Left cardiac atrium (tissue), 4 donors: ENCODE measurements around the gene MACROD2. TPM values are rescaled to one million over a fixed set of nuclear protein-coding genes. Genes with fewer than 3 reads are reported as not detected.
"Not testable (repeated sequence)": the region's sequence is repeated elsewhere in the genome, so short reads cannot be mapped to it uniquely, and the experiment has no call there.

Experiments used
- ATAC-seq, 2 donors: fragments of 200-7000 bp; cut with Tn5 transposase; one replicate each; pipeline ENCODE4 v1.9.1; 2020; ENCODE audit warnings: mild to moderate bottlenecking in 2 of 2, moderate library complexity in 2 of 2
- DNase-seq: peaks from one replicate; pipeline ENCODE4 v3.0.0-alpha.2; 2020
- intact Hi-C, 2 donors: fragments of 100-400 bp; cut with DNase I; formaldehyde crosslinking; loops; one replicate each; pipeline versions ENCODE4 v1.14.1 to v1.15.1; 2022 to 2023
- total RNA-seq, 2 donors: library from RNA; stranded (reverse); fragmentation: NEBNext Ultra II Directional; extraction: Animal tissue kit (Norgen Biotek cat#: 25700); gene quantifications; one replicate each; pipeline ENCODE4 v1.2.1, GENCODE V29; 2021
- donor health status: DM: no; HTN: yes; CAD: no.
- donor health status: DM: no; HTN: yes; CAD: no; lungs with severe emphysema.
- donor health status: DM: yes; HTN: yes; CAD: no.
- donor health status: Dilated cardiomyopathy.

MACROD2 gene
- total RNA-seq, 2 donors from 2014 or later, result 1.3 to 2.6 TPM

DNA sequence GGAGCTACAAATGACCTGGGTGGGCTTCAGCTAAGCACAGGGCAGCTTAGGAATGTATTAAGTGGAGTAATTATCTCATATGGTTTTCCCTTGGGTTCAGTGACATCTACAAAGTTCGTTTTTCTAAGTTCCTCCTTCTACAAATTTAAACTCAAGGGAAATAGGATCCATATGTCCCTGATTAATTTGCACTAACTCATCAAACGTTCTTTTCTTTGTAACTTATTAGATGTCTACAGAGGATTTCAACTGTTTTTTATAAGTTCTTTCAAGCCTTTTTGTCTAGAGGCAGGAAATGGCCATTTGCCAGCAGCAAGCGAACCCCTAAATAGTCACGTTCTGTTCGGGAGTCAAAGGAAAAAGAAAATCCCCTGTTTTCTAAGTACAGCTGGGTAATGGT, 1517.6 kb downstream of the MACROD2 start:
- intact Hi-C loops, result no loop called here
- ATAC-seq, result no peak
- DNase-seq, result no peak

DNA sequence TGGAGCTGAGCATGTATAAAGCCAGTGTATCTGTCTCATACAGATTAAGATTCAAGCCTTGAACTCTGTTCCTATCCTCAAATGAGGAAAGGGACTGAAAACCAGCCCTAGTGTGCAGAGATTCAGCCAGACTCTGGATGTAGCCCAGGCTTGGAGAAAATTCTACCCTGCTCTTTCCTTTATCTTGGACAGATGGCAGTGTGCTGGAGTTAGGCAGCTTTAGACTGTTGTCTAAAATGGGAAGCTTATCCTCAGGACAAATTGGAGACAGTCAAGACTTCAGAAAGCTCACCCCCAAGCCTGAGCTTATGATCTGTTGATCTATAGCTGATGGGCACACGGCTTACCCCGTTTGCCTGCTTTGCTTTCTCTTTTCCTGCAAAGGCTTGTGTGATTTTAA, 1520.4 kb downstream of the MACROD2 start:
- intact Hi-C loops, result no loop called here
- DNase-seq (no peak), ATAC-seq (no peak)

DNA sequence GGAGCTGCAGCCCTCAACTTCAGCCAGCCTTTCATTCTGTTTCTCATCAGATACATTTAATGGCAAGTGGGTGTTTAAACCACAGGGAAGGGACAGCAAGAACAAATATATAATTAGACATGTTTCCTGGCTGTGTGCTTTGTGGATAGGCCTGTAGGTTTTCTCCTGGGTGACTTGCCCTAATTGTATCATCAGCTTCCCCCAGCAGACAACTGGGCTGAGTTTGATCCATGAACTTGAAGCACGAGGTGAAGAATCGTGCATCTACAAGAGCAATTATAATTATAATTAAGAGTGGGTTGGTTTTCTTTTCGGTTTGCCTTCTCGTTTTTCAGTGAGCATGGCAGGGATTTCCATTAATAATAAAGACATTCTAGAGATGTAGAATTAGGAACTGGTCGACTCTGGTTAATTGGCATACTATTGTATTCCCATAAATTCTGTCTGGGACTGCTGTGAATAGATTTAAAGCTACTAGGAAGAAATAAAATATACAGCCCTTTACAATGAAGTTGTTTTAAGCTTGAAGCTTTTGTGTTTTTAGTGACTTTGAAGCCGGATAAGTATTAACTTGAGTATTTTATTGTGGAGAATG, 1525.7 kb downstream of the MACROD2 start:
- ATAC-seq, result no peak
- no peak for DNase-seq
- intact Hi-C loops, result no loop called here

DNA sequence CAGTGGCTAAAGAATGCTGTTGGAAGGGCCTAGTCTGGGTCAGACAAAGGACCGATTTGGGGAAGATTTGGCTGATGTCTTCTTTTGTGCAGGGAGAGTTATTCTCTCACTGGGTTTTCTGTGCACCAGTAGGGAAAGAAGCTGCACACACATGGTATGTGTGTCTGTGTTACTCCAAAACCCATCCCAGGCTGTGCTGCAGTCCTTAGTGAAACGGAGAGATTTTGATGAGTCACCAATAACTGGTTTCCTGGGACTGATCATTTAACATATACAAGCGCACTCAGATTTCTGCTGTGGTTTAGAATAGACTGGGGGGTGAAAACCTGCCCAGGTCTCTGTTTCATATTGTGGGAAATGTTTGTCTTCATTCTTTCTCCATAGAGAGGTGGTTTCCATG, 1528.1 kb downstream of the MACROD2 start:
- intact Hi-C loops, result no loop called here
- no peak for DNase-seq
- no peak for ATAC-seq

DNA sequence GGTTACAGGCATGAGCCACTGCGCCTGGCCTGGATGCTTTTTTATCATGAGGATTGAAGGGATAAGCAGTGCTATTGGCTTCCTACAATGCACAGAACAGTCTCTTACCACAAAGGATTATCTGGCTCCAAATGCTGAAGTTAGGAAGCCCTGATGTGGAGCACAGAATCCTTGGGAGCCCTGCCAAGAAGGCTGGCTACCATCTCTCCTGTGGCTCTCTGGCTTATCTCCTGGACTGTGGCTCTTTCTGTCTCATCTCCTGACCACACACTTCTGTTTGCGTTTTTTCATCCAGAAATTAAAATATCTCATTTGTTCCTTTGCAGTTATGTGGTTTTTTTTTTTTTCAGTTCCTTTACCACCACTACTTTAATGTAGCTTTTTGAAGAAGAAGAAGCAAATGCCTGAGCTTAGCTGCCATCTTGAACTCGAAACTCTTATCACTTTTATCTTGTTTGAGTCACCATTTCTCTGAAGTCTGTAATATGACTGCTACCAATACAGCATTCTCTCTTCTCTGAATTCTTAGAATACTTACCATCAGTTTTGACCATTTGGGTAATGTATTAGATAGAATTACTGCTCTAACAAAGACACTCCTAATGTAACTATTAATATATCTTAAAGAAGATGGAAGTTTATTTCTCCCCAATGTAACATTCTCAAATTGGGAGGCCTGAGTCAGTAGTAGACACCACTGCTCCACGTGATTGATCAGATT, 1533.2 kb downstream of the MACROD2 start:
- ATAC-seq (no peak), DNase-seq (no peak)
- intact Hi-C loops, result no loop called here

DNA sequence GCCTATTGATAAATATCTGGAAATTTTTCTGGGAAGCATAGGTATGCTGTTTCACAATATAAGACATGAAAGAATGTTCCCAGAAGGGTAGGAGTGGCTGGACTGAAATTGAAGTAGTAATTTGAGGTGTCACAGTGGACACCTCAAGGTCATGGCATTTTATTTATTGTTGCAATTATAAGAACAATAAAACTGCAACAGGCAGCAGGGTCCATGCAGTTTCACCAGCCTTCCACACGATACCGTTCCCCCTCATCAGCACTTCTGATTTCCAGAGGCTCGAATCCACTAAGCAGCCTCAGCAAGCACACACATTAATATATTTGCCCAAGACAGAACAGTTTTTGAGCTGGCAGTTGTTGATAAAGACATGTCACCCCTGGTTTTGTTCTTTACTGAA, 1540.5 kb downstream of the MACROD2 start:
- no peak for DNase-seq
- intact Hi-C loops, result no loop called here
- no peak for ATAC-seq

DNA sequence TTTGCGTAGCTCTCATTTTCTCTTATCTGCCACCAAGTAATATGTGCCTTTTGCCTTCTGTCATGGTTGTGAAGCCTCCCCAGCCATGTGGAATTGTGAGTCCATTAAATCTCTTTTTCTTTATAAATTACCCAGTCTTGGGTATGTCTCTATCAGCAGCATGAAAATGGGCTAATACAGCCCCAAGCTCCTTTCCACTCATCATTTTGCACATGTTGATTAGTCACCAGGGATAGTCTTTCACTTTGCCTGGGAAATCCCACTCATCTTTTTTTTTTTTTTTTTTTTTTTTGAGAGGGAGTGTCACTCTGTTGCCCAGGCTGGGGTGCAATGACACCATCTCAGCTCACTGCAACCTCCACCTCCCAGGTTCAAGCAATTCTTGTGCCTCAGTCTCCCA, 1541.9 kb downstream of the MACROD2 start:
- ATAC-seq, DNase-seq, intact Hi-C loops: not testable (repeated sequence)

DNA sequence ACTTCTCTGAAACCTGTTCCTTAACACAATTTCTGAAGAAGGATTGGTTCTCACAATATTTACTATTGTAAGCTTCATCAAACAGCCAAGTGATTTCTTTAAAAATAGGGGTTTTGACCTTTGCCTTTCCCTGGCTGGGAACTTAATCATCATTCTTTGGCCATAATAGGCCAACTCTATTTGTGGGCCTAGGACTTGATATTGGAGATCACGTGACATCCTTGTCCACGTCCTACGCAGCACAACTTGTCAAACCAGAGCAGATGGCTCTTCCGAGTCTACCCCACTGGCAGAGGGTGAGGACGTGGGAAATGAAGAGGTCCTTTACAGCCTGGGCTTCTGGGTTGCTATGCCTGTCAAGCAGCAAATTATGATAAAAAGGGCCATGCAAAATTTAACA, 1547.3 kb downstream of the MACROD2 start:
- DNase-seq (no peak), ATAC-seq (no peak)
- intact Hi-C loops, result no loop called here

DNA sequence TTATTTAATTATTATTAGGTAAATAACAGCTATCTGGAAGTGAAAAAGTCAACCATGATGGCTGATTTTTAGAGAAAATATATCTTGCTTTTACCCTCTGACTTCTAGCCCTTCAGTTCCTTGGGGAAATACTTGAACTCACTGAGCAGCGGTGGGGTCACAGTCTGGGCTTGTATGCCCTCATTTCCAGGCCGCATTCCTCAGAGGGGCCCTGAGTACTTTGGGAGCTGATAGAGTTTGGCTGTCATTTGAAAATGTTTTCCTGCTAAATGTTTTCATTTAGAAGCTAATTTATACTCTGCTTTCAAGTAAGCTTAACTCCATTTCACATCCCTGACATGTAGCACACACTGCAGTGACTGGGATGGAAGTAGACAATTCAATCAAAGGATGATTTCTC, 1549.4 kb downstream of the MACROD2 start:
- intact Hi-C loops, result no loop called here
- ATAC-seq (no peak), DNase-seq (no peak)

DNA sequence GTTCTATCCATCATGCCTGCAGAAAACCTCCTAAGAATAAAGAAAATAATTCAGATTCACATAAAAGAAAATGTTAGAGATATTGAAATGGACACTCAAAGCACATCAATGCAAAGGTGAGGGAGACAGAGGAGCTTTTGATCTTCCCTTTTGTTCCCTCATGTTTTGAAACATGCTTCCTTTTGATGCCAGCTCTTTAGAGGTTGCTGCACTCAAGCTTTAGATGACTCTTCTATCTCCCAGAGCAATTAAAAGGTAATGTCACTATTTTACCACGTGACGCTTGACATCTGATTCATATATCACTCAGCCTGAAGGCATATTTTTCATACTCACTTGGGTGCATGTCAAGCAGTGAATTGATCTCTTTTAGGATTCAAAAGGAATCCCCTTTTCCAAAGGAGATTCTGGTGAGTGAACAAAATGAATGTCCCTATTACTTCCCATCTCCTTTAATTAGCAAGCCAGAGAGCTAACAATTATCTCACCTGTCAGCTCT, 1551.3 kb downstream of the MACROD2 start:
- DNase-seq, result no peak
- ATAC-seq, result no peak

DNA sequence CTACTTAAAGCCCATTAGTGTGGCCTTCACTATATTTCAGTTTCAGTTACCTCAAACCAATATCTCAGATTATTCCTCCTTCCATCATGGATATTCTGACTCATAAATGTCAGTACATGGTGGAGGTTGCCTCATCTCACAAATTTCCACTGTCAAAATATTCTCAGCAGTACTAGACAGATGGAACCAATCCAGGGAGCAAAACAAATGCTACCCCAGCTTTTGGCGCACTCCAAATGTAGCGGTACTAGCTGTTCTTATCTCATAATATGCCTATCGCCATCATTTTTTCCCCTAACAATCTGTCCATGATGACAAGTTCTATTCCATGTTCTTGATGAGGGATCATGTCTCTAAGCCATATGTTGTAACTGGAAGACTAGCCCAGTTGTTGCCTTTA, 1551.8 kb downstream of the MACROD2 start:
- intact Hi-C loops, result no loop called here
- no peak for DNase-seq
- peak in 1 of 2 donors; percentile 51 for ATAC-seq

More for the DNA sequence above, 1551.3 kb downstream of the MACROD2 start:
- intact Hi-C loops, result no loop called here

DNA sequence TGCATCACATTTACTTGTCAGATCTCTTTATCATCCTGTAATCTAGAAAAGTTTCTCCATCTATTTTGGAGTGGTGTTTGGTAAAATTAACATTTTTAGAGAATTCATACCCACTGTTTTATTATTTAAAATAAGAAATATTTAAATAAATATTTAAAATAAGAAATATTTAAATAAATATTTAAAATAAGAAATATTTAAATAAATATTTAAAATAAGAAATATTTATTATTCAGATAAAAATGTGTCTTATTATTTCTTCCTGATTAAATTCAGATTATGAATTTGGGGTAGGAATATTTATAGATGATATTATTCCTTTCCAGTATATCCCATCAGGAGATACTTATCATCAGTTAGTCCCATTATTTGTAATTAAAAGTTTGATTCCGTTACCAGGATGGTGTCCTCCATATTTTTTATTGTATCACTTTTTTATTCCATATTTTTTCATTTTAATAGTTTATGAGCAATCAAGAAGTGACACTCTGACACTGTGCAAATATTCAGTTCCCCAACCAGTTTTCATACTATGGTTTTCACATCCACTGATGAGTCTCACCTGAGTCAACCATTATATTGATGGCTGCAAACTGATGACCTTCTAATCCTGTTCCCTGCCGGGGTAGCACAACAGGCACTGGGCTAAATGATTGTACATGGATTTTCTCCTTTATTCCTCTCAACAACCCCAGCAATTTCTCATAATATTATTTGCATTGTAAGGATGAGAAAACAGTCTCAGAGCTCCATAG, 1555.0 kb downstream of the MACROD2 start:
- ATAC-seq, result no peak
- DNase-seq, result no peak
- intact Hi-C loops, result no loop called here

DNA sequence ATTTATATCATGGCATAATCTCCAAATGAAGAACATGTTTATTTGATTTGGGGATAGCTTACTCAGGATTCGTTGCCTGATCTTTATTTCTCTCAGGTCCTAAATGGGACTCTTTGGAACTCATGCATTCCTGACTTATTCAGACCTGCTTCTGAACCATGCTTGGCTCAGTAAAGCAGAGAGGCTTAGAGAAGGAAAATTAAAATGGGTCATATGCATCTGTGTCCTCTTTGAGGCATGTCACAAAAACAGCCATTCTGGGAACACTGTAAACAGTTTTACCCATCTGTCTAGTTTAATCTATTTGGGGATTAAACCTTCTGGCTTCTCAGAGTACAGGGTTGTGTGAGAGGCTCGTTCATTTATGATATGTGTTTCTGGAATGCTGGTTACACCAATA, 1560.6 kb downstream of the MACROD2 start:
- ATAC-seq (no peak), DNase-seq (no peak)
- intact Hi-C loops, result no loop called here

DNA sequence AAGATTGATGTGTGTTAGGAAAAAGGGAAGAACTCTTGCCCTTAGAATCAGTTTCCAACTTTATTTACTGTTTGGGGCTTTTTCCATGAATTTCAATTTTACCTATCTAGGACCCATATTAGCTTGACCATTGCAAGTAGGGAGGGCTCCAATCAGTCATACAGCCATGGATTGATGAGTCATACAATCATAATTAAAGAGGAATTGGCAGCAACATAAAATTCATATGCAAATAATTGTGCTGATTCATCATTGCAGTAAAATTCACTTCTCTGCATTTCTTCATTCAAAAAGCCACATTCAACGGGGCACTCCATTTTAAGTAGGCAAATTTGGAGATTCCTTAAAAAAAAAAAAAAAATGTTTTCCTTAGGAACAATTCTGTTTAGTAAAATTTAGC, 1561.6 kb downstream of the MACROD2 start:
- ATAC-seq (no peak), DNase-seq (no peak)
- intact Hi-C loops, result no loop called here

DNA sequence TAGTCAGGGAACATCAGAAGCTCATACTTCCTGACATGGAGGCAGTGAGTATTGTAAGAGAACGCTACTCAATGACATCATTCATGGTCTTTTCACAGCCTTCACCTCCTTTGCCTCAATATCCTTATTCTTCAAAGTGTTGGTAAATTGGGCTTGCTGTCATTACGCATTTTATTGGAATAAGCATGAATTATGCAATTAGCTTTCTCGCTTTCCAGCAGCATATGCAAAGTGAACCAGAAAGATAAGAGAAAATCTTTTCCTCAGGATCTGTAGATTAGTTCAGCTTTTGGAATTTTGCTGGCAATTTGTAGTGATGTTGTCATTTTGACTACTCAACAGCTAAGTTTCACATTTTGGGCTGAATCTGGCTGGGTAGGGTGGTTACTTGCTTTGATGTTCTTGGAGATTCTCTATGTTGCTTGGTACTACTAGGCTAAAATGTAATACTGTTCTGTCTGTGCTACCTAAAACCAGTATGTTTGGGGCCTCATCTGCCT, 1565.8 kb downstream of the MACROD2 start:
- DNase-seq, result no peak
- intact Hi-C loops, result no loop called here
- peak in 1 of 2 donors; percentile 72 for ATAC-seq

DNA sequence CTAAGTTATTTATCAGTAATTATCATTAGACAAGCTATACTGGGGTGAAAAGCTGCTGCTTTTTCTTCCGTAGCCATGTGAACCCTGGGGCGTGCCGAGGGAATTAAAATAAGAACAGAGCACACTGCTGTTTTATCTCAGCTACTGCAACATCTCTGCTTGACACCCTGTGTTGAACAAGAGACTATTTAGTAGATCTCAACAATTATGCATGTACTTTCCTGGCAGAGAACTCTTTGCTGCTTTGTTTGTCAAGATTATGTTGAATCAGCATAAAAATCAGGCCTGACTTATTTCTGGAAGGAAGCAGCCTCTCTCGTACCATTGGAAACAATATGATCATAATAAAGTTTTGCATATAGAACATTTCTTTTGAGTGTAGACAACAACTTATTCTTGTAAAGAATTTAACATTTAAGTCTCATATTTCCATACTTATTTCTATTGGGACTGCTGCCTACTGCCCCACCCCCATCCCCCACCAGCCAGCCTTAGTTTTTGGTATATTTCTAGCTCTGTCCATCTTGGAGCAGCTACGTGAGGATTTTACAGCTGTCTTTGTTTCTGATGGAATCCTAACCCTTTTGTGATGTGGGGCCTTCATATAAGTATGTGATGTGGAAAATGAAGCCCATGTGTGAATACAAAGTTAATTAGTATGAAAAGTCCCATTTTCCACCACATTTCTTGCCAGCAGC, 1566.5 kb downstream of the MACROD2 start:
- peak in 1 of 2 donors; percentile 47 for ATAC-seq
- intact Hi-C loops, result no loop called here
- no peak for DNase-seq

DNA sequence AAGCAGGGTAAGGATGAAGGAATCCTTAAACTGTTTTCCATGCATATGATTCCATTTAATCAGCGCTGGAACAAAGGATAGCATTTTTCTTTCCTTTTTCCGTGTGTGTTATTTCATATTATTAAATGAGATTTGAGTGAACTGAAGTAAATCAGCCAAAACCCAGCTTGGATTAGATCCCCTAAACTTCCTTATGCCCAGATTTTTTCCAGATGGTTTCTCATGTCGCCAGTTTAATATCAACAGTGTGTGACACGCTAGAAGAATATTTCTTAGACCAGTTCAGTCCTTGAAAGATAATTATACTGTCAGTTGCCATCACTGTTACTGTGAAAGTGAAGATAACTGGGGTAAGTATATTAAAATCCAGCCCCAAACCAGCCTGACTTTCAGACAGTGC, 1568.5 kb downstream of the MACROD2 start:
- ATAC-seq (no peak), DNase-seq (no peak)
- intact Hi-C loops, result no loop called here

DNA sequence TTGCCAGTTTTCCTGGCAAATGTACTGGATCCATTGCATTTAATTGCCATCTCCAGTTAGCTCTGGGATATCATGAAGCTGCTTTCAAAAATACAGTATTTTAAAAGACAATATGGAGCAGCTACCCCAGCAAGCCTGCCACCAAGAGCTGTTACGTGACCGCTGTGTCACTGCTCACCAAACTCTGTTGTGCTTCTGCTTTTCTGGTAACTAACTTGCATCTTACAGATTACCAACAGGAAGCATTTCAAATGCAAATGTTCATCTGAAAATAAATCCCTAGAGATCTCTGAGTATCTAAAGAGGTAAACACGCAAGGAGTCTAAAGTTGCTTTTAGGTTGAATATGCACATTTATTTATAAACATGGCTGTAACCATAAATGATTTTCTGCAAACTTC, 1569.7 kb downstream of the MACROD2 start:
- intact Hi-C loops, result no loop called here
- no peak for ATAC-seq
- no peak for DNase-seq

DNA sequence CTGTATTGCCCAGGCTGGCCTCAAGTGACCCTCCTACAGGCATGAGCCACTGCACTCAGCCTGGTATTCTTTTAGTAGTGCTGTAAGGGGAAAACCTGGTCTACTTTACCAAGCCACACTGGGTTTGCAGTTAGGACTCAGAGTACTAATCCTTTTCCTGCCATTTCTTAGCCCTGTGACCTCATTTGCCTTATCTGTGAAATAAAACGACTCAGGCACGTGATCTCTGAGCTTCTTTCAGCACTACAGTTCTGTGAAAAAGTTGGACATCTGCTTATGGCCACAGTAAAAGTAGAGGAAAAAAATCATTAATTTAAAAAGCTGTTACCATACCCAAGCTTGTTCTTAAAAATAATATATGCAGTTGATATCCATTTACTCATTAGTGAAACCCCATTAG, 1570.5 kb downstream of the MACROD2 start:
- intact Hi-C loops, result no loop called here
- DNase-seq (no peak), ATAC-seq (no peak)

DNA sequence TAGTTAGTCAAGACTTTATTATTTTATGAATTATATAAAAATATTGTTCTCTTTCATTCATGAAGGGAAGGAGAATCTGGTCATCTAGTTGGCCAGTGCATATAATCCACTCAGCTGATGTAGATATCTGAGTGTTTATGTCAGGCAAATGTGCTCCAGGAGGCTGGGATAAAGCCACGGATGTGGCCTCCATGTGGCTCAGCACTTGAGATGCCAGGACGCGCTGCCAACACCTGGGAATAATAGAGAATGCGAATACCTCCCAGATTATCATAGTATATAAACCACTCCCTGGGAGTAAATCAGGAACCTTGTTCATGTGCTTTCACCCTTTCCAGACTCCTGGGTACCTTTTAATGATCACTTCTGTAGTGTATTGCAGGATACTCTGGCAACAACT, 1571.9 kb downstream of the MACROD2 start:
- DNase-seq (no peak), ATAC-seq (no peak)
- intact Hi-C loops, result no loop called here
